WTC11 (cell line): Measurements from ENCODE around the gene PRR18. TPM values are rescaled to one million over a fixed set of nuclear protein-coding genes. Genes with fewer than 3 reads are reported as not detected.
A peak's percentile ranks its signal among the peaks of the same experiment; 100 is the strongest.

Source experiments
- ATAC-seq: fragments of 200-7000 bp; cut with Tn5 transposase; 2 replicates; pipeline ENCODE4 v1.10.0; 2021; ENCODE audit warnings: mild to moderate bottlenecking, moderate library complexity
- CTCF ChIA-PET: fragments of 300-600 bp; sonication (Branson Sonifier 250); formaldehyde crosslinking; loops from one replicate; lab custom pipeline; 2021; ENCODE audit warnings: antibody characterized with exemption; lab: Charles Lee
- POLR2A ChIA-PET: fragments of 350-600 bp; sonication (Branson Sonifier 250); formaldehyde crosslinking; loops from one replicate; lab custom pipeline; 2021; ENCODE audit warnings: antibody characterized with exemption; lab: Charles Lee
- DNase-seq: peaks from one replicate; pipeline ENCODE4 v3.0.0; 2021; ENCODE audit warnings: low spot score
- H3K27ac Mint-ChIP-seq: 2 replicates; pipeline ENCODE4 v1.8.0; 2021; ENCODE audit warnings: mixed read lengths
- H3K27me3 Mint-ChIP-seq: 2 replicates; pipeline ENCODE4 v1.8.0; 2021; ENCODE audit warnings: low read depth, mild to moderate bottlenecking, moderate library complexity, mixed read lengths
- H3K36me3 Mint-ChIP-seq: 2 replicates; pipeline ENCODE4 v1.8.0; 2021; ENCODE audit warnings: mixed read lengths
- H3K4me1 Mint-ChIP-seq: 2 replicates; pipeline ENCODE4 v1.8.0; 2022; ENCODE audit warnings: mixed read lengths
- H3K4me3 Mint-ChIP-seq: 2 replicates; pipeline ENCODE4 v1.8.0; 2021; ENCODE audit warnings: mild to moderate bottlenecking, moderate library complexity, mixed read lengths
- H3K9me3 Mint-ChIP-seq: 2 replicates; pipeline ENCODE4 v1.8.0; 2021; ENCODE audit warnings: mixed read lengths
- ATF6 ChIP-seq: sonication (generic); formaldehyde crosslinking; IDR thresholded peaks from 2 replicates; pipeline ENCODE4 v1.8.1; 2023; ENCODE audit warnings: mild to moderate bottlenecking, missing genetic modification reagents
- CREM ChIP-seq: sonication (generic); formaldehyde crosslinking; IDR thresholded peaks from 2 replicates; pipeline ENCODE4 v1.8.1; 2022; ENCODE audit warnings: mild to moderate bottlenecking, missing genetic modification reagents, moderate library complexity
- CTCF ChIP-seq: fragments of 200-600 bp; IDR thresholded peaks from 2 replicates; pipeline ENCODE4 v1.8.0; 2022; ENCODE audit warnings: antibody characterized with exemption
- E2F1 ChIP-seq: sonication (generic); formaldehyde crosslinking; IDR thresholded peaks from 2 replicates; pipeline ENCODE4 v1.8.0; 2022; ENCODE audit warnings: mild to moderate bottlenecking, missing genetic modification reagents
- ERG ChIP-seq: fragments of 250-450 bp; sonication (Bioruptor Pico); IDR thresholded peaks from 2 replicates; pipeline ENCODE4 v1.8.0; 2021; ENCODE audit warnings: mild to moderate bottlenecking
- GRHL2 ChIP-seq: fragments of 250-450 bp; sonication (Bioruptor Pico); IDR thresholded peaks from 2 replicates; pipeline ENCODE4 v1.8.0; 2022; ENCODE audit warnings: mild to moderate bottlenecking, moderate library complexity; ENCODE audit not compliant: insufficient replicate concordance, severe bottlenecking
- MXD4 ChIP-seq: fragments of 250-450 bp; sonication (Bioruptor Pico); IDR thresholded peaks from 2 replicates; pipeline ENCODE4 v1.8.0; 2021; ENCODE audit warnings: mild to moderate bottlenecking, moderate library complexity, borderline replicate concordance
- SMAD3 ChIP-seq: sonication (generic); formaldehyde crosslinking; IDR thresholded peaks from 2 replicates; pipeline ENCODE4 v1.8.0; 2022; ENCODE audit warnings: missing genetic modification reagents, mild to moderate bottlenecking, borderline replicate concordance
- SP1 ChIP-seq: sonication (generic); formaldehyde crosslinking; conservative IDR thresholded peaks from 2 replicates; pipeline ENCODE4 v1.8.1; 2022; ENCODE audit warnings: missing genetic modification reagents
- TCF7 ChIP-seq: sonication (generic); formaldehyde crosslinking; IDR thresholded peaks from 2 replicates; pipeline ENCODE4 v1.8.0; 2022; ENCODE audit warnings: mild to moderate bottlenecking, low read depth, missing genetic modification reagents, moderate library complexity
- ZBTB43 ChIP-seq: sonication (generic); formaldehyde crosslinking; IDR thresholded peaks from 2 replicates; pipeline ENCODE4 v1.8.1; 2023; ENCODE audit warnings: mild to moderate bottlenecking, missing genetic modification reagents
- ZNF121 ChIP-seq: sonication (generic); formaldehyde crosslinking; IDR thresholded peaks from 2 replicates; pipeline ENCODE4 v1.8.0; 2023; ENCODE audit warnings: missing genetic modification reagents
- ZNF232 ChIP-seq: sonication (generic); formaldehyde crosslinking; IDR thresholded peaks from 2 replicates; pipeline ENCODE4 v1.8.0; 2022; ENCODE audit warnings: mild to moderate bottlenecking, missing genetic modification reagents
- ZNF423 ChIP-seq: fragments of 250-450 bp; sonication (Bioruptor Pico); IDR thresholded peaks from 2 replicates; pipeline ENCODE4 v2.1.2; 2022; ENCODE audit warnings: mild to moderate bottlenecking, moderate library complexity
- total RNA-seq: library from RNA; stranded (reverse); gene quantifications from 3 replicates; pipeline ENCODE4 v1.2.3, GENCODE V29; 2021

The PRR18 gene
- total RNA-seq, 1 experiment from 2014 or later: 0.52 TPM

- H3K36me3 Mint-ChIP-seq: peaks cover 6% of the 10 kb centered on the region
- TF ChIP-seq ATF6 (CRISPR knock-in tag) (no peak), ZNF423 (CRISPR knock-in tag) (no peak), MXD4 (CRISPR knock-in tag) (no peak), CTCF (no peak)
- TF ChIP-seq, all 79 proteins: peak for 0
- H3K9me3 Mint-ChIP-seq: peaks cover 14% of the 10 kb centered on the region
- ATAC-seq: no peak
- no peak overlapping the region for H3K27ac Mint-ChIP-seq
- peak overlapping the region; percentile 20; the same call in 1 of the 2 replicates for H3K4me3 Mint-ChIP-seq
- CTCF ChIA-PET: interaction anchor here (1.2 kb wide), 1 partner anchor 37 kb away, joined by 4 read pairs; no protein-coding TSS in a partner anchor
- POLR2A ChIA-PET: no interaction called here
- peaks cover 15% of the 10 kb centered on the region for H3K4me1 Mint-ChIP-seq
- DNase-seq: no peak
- peaks cover 3% of the 10 kb centered on the region for H3K27me3 Mint-ChIP-seq
Measured at GRCh38 chr6:166344240-166344639, 36.0 kb upstream of the PRR18 start.

- POLR2A ChIA-PET: no interaction called here
- Mint-ChIP-seq H3K4me1 (peaks cover 15% of the 10 kb centered on the region), H3K4me3 (peak overlapping the region; percentile 84), H3K27me3 (peaks cover 3% of the 10 kb centered on the region; the same call in 1 of the 2 replicates), H3K36me3 (0 out of 2 replicates have a peak, but pooled peaks cover 3% of the 10 kb centered on the region), H3K9me3 (peaks cover 4% of the 10 kb centered on the region), H3K27ac (no peak overlapping the region)
- CTCF ChIA-PET: interaction anchor here (0.9 to 2.2 kb wide), 3 partner anchors 30 to 58 kb away, joined by 6 to 10 read pairs (median 7); no protein-coding TSS in a partner anchor
- no peak for TF ChIP-seq E2F1
- TF ChIP-seq GRHL2 (CRISPR knock-in tag): no peak
- TF ChIP-seq TCF7 (CRISPR knock-in tag): no peak
- no peak for TF ChIP-seq SP1 (CRISPR knock-in tag)
- no peak for TF ChIP-seq ZNF232 (CRISPR knock-in tag)
- no peak for TF ChIP-seq CREM (CRISPR knock-in tag)
- TF ChIP-seq SMAD3 (CRISPR knock-in tag): no peak
- no peak for TF ChIP-seq ERG
- TF ChIP-seq ZNF121 (CRISPR knock-in tag): no peak
- TF ChIP-seq ZBTB43: no peak
- ATAC-seq: no peak
- no peak for DNase-seq
Measured at GRCh38 chr6:166343150-166343487, 34.9 kb upstream of the PRR18 start.
